Vagina (tissue), 2 donors: ENCODE measurements around the gene MMP27.

Source experiments
- POLR2A ChIP-seq, 2 donors: fragments of 450-650 bp; IDR thresholded peaks; one replicate each; pipeline ENCODE4 v1.6.1; 2017; ENCODE audit warnings: antibody characterized with exemption in 2 of 2, mild to moderate bottlenecking in 2 of 2, moderate library complexity in 2 of 2
- POLR2AphosphoS5 ChIP-seq, 2 donors: sonication (generic); formaldehyde crosslinking; IDR thresholded peaks; one replicate each; pipeline ENCODE4 v1.9.0; 2017; ENCODE audit warnings: antibody characterized with exemption in 2 of 2, mild to moderate bottlenecking in 2 of 2, low read depth in 1 of 2; ENCODE audit not compliant: insufficient read depth in 1 of 2

DNA sequence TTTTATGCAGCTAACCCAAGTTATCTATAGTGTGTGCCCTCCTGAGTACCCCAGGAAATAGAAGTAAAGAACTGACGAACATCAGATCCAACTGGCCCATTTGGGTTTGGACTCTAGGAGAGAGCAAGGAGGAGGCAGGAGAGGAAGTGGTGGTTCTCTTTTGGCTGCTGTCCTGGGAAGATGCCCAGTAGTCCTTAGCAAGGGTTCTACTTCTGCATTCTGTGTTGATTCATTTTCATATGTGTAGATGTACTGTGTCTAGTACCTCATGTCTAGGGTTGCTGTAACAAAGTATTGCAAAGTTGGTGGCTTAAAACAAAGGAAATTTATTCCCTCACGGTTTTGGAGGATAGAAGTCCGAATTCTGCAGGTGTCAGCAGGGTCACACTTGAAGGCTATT lies 6.6 kb upstream of the MMP27 start:
- TF ChIP-seq POLR2AphosphoS5 (IDR thresholded peaks at IDR 0.05; ENCODE audit: insufficient read depth in 1 of 2, low read depth in 1 of 2) (no peak), POLR2A (IDR thresholded peaks at IDR 0.05) (no peak)
